Astrocyte of the spinal cord (primary cell): ENCODE measurements around the gene SPRING1.

Source experiments
- DNase-seq: peaks from one replicate; pipeline ENCODE4 v3.0.0; 2011; ENCODE audit warnings: low read depth, low spot score
- H3K4me3 ChIP-seq: 2 replicates; pipeline ENCODE4 v1.5.1; 2011; ENCODE audit warnings: low read depth, mild to moderate bottlenecking, low read length, moderate library complexity
- CTCF ChIP-seq: IDR thresholded peaks from 2 replicates; pipeline ENCODE4 v1.5.1; 2012; ENCODE audit warnings: low read depth, mild to moderate bottlenecking, low read length, inconsistent platforms
- in situ Hi-C: cut with HindIII; loops from 2 replicates; pipeline ENCODE4 v1.10.0; 2017; ENCODE audit warnings: low sequenced_read_pairs

SPRING1 gene

GRCh38 chr12:116731801-116732200 is 6.1 kb downstream of the SPRING1 start:
- TF ChIP-seq CTCF: no peak
- H3K4me3 ChIP-seq: no peak overlapping the region
- in situ Hi-C loops: no loop called here
- DNase-seq: no peak

- no peak for TF ChIP-seq CTCF
- no peak for DNase-seq
- in situ Hi-C loops: no loop called here
- no peak overlapping the region for H3K4me3 ChIP-seq
Measured at GRCh38 chr12:116727891-116728290, 10.0 kb downstream of the SPRING1 start.

- in situ Hi-C loops: no loop called here
- DNase-seq: no peak
- no peak for TF ChIP-seq CTCF
- no peak overlapping the region for H3K4me3 ChIP-seq
Measured at GRCh38 chr12:116727261-116727660, 10.6 kb downstream of the SPRING1 start.

- DNase-seq: no peak
- H3K4me3 ChIP-seq: no peak overlapping the region
- no peak for TF ChIP-seq CTCF
- in situ Hi-C loops: no loop called here
Measured at GRCh38 chr12:116726694-116727093, 11.2 kb downstream of the SPRING1 start.

GRCh38 chr12:116722245-116722644 is 15.6 kb downstream of the SPRING1 start:
- TF ChIP-seq CTCF: no peak
- in situ Hi-C loops: no loop called here
- DNase-seq: no peak
- no peak overlapping the region for H3K4me3 ChIP-seq

- in situ Hi-C loops: no loop called here
- no peak overlapping the region for H3K4me3 ChIP-seq
- no peak for DNase-seq
- no peak for TF ChIP-seq CTCF
Measured at GRCh38 chr12:116719731-116720528, 17.9 kb downstream of the SPRING1 start.
